ENCODE results near the gene EMB.

DNA sequence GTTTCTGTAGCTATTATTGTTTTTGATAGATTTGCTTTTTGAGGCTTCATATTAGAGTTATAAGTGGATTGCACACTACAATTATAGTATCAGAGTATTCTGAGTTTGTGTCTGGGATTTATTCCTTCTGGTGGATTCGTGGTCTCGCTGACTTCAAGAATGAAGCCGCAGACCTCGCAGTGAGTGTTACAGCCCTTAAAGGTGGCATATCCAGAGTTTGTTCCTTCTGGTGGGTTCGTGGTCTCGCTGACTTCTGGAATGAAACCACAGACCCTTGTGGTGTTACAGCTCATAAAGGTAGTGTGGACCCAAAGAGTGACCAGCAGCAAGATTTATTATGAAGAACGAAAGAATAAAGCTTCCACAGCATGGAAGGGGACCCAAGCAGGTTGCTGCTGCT is 6.9 kb upstream of the EMB start:
- TF ChIP-seq, protein P1, sequence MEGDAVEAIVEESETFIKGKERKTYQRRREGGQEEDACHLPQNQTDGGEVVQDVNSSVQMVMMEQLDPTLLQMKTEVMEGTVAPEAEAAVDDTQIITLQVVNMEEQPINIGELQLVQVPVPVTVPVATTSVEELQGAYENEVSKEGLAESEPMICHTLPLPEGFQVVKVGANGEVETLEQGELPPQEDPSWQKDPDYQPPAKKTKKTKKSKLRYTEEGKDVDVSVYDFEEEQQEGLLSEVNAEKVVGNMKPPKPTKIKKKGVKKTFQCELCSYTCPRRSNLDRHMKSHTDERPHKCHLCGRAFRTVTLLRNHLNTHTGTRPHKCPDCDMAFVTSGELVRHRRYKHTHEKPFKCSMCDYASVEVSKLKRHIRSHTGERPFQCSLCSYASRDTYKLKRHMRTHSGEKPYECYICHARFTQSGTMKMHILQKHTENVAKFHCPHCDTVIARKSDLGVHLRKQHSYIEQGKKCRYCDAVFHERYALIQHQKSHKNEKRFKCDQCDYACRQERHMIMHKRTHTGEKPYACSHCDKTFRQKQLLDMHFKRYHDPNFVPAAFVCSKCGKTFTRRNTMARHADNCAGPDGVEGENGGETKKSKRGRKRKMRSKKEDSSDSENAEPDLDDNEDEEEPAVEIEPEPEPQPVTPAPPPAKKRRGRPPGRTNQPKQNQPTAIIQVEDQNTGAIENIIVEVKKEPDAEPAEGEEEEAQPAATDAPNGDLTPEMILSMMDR (IDR thresholded peaks at IDR 0.05), result no peak
- TF ChIP-seq ZFX (IDR thresholded peaks at IDR 0.05; ENCODE audit: borderline replicate concordance), result no peak
